ENCODE results near the gene ENPP6. TPM values are rescaled to one million over a fixed set of nuclear protein-coding genes. Genes with fewer than 3 reads are reported as not detected.

ENPP6 gene
- total RNA-seq, 2 experiments from 2014 or later: not detected

DNA sequence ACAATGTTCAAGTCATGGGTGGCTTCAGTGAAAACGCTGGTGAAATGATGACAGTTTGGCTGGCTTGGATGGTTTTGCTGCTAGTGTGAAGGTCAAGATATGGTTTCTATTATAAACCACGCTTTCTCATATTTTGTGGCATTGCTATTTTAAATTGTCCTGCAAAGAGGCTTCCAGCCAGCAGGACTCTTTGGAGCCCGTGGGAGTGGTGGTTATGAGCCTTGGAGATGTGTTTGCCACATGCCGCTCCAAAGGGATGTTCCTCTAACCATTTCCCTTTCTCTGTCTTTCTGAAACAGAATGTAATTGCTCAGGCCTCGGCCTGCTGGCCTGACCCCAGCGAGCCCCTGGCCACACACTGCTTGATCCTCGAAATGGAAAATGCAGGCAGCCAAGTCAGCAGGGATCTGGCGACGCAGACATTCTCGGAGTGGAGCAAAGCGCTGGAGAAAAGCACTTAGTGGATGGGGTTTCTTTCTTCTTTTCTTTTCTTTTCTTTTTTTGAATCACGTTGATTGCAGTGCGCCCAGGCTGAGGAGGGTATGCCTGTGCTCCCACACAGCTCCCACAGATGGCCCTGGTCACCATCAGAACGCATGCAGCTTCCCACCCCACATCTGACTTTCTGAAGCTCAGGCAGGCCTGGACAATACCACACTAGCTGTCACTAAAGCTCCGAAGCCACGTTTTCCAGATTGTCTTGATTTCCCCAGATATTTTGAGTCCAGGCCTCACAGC is 114.0 kb downstream of the ENPP6 start:
- H3K36me3 Mint-ChIP-seq (ENCODE audit: low read depth): no peaks in the 10 kb centered on the region
- H3K27me3 ChIP-seq (ENCODE audit: control insufficient read depth in 1 of 2, insufficient read depth in 2 of 2, low read length in 2 of 2): peaks cover 0 to 6% of the 10 kb centered on the region in 2 experiments
- DNase-seq (no peak), ATAC-seq (ENCODE audit: poor library complexity) (no peak)
- H3K9me3 ChIP-seq (ENCODE audit: control insufficient read depth in 1 of 2, insufficient read depth in 1 of 2, low read length in 2 of 2): no peaks in the 10 kb centered on the region
- ChIA-PET POLR2A (no interaction called here), CTCF (interaction anchor here (1.0 kb wide), 1 partner anchor 13 kb away, joined by 3 read pairs; no protein-coding TSS in a partner anchor)
- H3K4me3 ChIP-seq (ENCODE audit: low read length): no peak overlapping the region
- H3K4me3 Mint-ChIP-seq: no peak overlapping the region
- intact Hi-C loops (cut with DNase I, micrococcal nuclease): loop anchor here in 1 of 2 experiments (5.0 kb wide), 1 partner anchor 631 kb away; no protein-coding TSS in a partner anchor
- TF ChIP-seq, protein P1, sequence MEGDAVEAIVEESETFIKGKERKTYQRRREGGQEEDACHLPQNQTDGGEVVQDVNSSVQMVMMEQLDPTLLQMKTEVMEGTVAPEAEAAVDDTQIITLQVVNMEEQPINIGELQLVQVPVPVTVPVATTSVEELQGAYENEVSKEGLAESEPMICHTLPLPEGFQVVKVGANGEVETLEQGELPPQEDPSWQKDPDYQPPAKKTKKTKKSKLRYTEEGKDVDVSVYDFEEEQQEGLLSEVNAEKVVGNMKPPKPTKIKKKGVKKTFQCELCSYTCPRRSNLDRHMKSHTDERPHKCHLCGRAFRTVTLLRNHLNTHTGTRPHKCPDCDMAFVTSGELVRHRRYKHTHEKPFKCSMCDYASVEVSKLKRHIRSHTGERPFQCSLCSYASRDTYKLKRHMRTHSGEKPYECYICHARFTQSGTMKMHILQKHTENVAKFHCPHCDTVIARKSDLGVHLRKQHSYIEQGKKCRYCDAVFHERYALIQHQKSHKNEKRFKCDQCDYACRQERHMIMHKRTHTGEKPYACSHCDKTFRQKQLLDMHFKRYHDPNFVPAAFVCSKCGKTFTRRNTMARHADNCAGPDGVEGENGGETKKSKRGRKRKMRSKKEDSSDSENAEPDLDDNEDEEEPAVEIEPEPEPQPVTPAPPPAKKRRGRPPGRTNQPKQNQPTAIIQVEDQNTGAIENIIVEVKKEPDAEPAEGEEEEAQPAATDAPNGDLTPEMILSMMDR (IDR thresholded peaks at IDR 0.05): no peak
- H3K4me1 ChIP-seq (ENCODE audit: insufficient read depth, low read length): no peaks in the 10 kb centered on the region
- H3K4me1 Mint-ChIP-seq (ENCODE audit: low read depth): no peaks in the 10 kb centered on the region
- no peak overlapping the region for H3K27ac ChIP-seq (ENCODE audit: low read depth in 1 of 2, low read length in 2 of 2)
- no peaks in the 10 kb centered on the region for H3K9me3 Mint-ChIP-seq
- H3K27me3 Mint-ChIP-seq: peaks cover 11% of the 10 kb centered on the region
- no peaks in the 10 kb centered on the region for H3K36me3 ChIP-seq (ENCODE audit: insufficient read depth, low read length)
- H3K27ac Mint-ChIP-seq: no peak overlapping the region

DNA sequence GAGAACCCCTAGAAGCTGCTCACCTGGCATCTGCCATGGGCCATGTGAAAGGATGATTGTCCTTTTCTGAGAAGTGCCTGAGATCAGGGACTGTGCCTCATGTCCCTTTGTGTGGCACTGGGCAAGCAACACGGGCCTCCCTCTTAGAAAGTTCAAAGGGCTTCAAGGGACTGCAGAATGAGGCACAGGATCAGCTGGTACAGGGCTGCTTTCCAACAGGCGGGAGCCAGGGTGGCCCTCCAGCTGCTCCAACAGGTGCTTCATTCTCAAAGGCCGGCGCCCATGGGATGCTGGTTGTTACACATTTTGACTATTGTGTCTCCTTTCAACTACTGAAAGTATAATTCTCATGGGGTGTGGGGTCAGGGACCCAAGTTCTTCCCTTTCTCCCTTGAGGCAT is 114.7 kb downstream of the ENPP6 start:
- no peak for ATAC-seq (ENCODE audit: poor library complexity)
- no peaks in the 10 kb centered on the region for H3K9me3 Mint-ChIP-seq
- Histone ChIP-seq H3K27ac (ENCODE audit: low read depth in 1 of 2, low read length in 2 of 2) (no peak overlapping the region), H3K4me3 (ENCODE audit: low read length) (no peak overlapping the region), H3K9me3 (ENCODE audit: control insufficient read depth in 1 of 2, insufficient read depth in 1 of 2, low read length in 2 of 2) (peaks cover 0 to 3% of the 10 kb centered on the region in 2 experiments), H3K4me1 (ENCODE audit: insufficient read depth, low read length) (no peaks in the 10 kb centered on the region), H3K36me3 (ENCODE audit: insufficient read depth, low read length) (no peaks in the 10 kb centered on the region), H3K27me3 (ENCODE audit: control insufficient read depth in 1 of 2, insufficient read depth in 2 of 2, low read length in 2 of 2) (peaks cover 0 to 6% of the 10 kb centered on the region in 2 experiments)
- no peak for DNase-seq
- TF ChIP-seq, protein P1 (IDR thresholded peaks at IDR 0.05): no peak
- ChIA-PET POLR2A (no interaction called here), CTCF (no interaction called here)
- intact Hi-C loops (cut with DNase I, micrococcal nuclease): loop anchor here in 1 of 2 experiments (5.0 kb wide), 1 partner anchor 631 kb away; no protein-coding TSS in a partner anchor
- peaks cover 15% of the 10 kb centered on the region for H3K27me3 Mint-ChIP-seq
- no peaks in the 10 kb centered on the region for H3K4me1 Mint-ChIP-seq (ENCODE audit: low read depth)
- no peak overlapping the region for H3K4me3 Mint-ChIP-seq
- no peak overlapping the region for H3K27ac Mint-ChIP-seq
- no peaks in the 10 kb centered on the region for H3K36me3 Mint-ChIP-seq (ENCODE audit: low read depth)

DNA sequence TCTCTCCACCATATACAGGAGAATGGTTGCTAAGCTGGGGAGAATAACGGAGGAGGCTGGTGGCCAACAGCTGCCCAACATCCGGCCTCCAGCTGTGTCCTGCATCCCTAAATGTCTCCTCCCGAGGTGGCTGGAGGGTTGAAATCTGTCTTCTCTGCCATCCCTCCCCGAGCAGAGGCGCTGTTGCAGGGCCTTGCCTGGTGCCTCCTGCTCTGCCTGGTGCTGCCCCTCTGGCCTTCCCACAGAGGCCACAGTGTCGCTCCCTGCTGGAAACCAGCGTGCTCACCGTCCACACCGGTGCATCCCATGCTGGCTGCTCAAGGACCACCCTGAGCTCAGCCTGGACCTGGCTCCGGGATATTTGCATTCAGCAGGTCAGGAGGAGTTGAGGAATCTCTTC is 115.2 kb downstream of the ENPP6 start:
- H3K27ac ChIP-seq (ENCODE audit: low read depth in 1 of 2, low read length in 2 of 2): no peak overlapping the region
- no peak overlapping the region for H3K4me3 Mint-ChIP-seq
- ChIA-PET CTCF (no interaction called here), POLR2A (no interaction called here)
- no peak overlapping the region for H3K27ac Mint-ChIP-seq
- peaks cover 0 to 6% of the 10 kb centered on the region in 2 experiments for H3K27me3 ChIP-seq (ENCODE audit: control insufficient read depth in 1 of 2, insufficient read depth in 2 of 2, low read length in 2 of 2)
- TF ChIP-seq, protein P1 (IDR thresholded peaks at IDR 0.05): no peak
- intact Hi-C loops (cut with DNase I, micrococcal nuclease): loop anchor here in 1 of 2 experiments (5.0 kb wide), 1 partner anchor 630 kb away; no protein-coding TSS in a partner anchor
- H3K27me3 Mint-ChIP-seq: peaks cover 16% of the 10 kb centered on the region
- peaks cover 3% of the 10 kb centered on the region for H3K4me1 Mint-ChIP-seq (ENCODE audit: low read depth)
- no peak for DNase-seq
- H3K36me3 ChIP-seq (ENCODE audit: insufficient read depth, low read length): no peaks in the 10 kb centered on the region
- H3K36me3 Mint-ChIP-seq (ENCODE audit: low read depth): no peaks in the 10 kb centered on the region
- no peak for ATAC-seq (ENCODE audit: poor library complexity)
- peaks cover 0 to 6% of the 10 kb centered on the region in 2 experiments for H3K9me3 ChIP-seq (ENCODE audit: control insufficient read depth in 1 of 2, insufficient read depth in 1 of 2, low read length in 2 of 2)
- H3K4me1 ChIP-seq (ENCODE audit: insufficient read depth, low read length): no peaks in the 10 kb centered on the region
- no peaks in the 10 kb centered on the region for H3K9me3 Mint-ChIP-seq
- no peak overlapping the region for H3K4me3 ChIP-seq (ENCODE audit: low read length)
